ENCODE results near the gene LMX1A.

Gene LMX1A

DNA sequence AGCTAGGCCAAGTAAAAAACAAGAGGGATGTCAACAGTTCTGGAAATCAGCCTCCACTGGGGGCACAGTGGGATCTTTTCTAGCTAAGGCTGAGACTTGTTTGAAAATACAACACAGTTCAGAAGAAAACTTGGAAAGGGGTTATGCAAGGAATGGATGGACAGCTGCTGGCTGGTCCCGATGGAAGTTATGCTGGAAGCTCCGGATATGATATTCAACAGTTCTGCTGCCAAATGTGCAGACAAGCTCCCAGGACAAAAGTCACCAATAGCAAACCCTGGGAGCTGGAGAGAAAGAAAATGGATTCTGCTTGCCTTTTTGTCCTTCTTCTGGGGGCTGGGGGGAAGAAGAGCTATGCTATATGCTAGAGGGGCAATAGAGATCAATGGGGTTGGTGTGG lies 14.3 kb downstream of the LMX1A start:
- H3K4me3 ChIP-seq (ENCODE audit: low read depth, low read length): no peak overlapping the region
- TF ChIP-seq, protein P1, sequence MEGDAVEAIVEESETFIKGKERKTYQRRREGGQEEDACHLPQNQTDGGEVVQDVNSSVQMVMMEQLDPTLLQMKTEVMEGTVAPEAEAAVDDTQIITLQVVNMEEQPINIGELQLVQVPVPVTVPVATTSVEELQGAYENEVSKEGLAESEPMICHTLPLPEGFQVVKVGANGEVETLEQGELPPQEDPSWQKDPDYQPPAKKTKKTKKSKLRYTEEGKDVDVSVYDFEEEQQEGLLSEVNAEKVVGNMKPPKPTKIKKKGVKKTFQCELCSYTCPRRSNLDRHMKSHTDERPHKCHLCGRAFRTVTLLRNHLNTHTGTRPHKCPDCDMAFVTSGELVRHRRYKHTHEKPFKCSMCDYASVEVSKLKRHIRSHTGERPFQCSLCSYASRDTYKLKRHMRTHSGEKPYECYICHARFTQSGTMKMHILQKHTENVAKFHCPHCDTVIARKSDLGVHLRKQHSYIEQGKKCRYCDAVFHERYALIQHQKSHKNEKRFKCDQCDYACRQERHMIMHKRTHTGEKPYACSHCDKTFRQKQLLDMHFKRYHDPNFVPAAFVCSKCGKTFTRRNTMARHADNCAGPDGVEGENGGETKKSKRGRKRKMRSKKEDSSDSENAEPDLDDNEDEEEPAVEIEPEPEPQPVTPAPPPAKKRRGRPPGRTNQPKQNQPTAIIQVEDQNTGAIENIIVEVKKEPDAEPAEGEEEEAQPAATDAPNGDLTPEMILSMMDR (IDR thresholded peaks at IDR 0.05; ENCODE audit: insufficient read depth, low read length, missing control alignments): no peak
- DNase-seq (ENCODE audit: low read depth, low spot score): no peak
- ChIA-PET POLR2A (no interaction called here), CTCF (no interaction called here)

DNA sequence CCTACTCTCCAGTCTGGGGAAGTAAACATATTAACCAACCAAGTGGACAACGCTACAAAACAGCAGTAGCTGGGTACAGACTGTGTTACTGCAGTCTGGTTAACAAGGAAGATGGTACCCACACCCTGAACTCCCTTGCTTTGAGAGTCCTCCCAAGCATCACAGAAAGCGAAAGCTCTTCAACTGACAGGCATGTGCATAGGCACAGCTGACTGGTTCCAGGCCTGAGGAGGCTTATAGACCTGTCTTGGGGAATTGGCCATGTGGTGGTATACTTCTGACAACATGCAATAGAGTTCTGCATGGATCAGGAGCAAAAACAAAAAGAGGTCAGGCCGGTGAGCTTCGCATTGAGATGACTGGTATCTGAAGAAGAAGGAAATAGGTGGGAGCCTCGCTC lies 17.4 kb downstream of the LMX1A start:
- CTCF ChIA-PET: interaction anchor here (1.9 kb wide), 1 partner anchor 28 kb away, joined by 8 read pairs; no protein-coding TSS in a partner anchor
- POLR2A ChIA-PET: no interaction called here
- TF ChIP-seq, protein P1 (IDR thresholded peaks at IDR 0.05; ENCODE audit: insufficient read depth, low read length, missing control alignments): no peak
- no peak for DNase-seq (ENCODE audit: low read depth, low spot score)
- H3K4me3 ChIP-seq (ENCODE audit: low read depth, low read length): no peak overlapping the region

DNA sequence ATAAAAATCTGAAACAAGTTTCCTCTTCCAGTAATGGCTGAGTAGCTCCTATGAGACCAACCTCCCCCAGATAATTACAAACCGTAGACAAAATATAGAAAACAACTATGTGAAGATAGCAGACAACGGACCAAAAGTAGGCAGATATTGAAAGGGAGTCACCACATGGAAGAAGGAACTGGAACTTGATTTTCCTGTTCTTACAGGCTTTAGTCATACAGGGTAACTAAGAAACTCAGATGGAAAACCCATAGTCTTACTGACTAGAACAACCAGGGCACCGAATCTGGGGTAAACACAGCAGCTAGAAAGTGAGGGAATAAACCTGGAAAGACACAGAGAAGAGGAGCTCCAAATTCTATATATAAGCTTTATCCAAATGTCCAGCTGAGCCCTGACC lies 26.0 kb downstream of the LMX1A start:
- TF ChIP-seq, protein P1 (IDR thresholded peaks at IDR 0.05; ENCODE audit: insufficient read depth, low read length, missing control alignments): no peak
- POLR2A ChIA-PET: no interaction called here
- DNase-seq (ENCODE audit: low read depth, low spot score): no peak
- no peak overlapping the region for H3K4me3 ChIP-seq (ENCODE audit: low read depth, low read length)
- CTCF ChIA-PET: no interaction called here

DNA sequence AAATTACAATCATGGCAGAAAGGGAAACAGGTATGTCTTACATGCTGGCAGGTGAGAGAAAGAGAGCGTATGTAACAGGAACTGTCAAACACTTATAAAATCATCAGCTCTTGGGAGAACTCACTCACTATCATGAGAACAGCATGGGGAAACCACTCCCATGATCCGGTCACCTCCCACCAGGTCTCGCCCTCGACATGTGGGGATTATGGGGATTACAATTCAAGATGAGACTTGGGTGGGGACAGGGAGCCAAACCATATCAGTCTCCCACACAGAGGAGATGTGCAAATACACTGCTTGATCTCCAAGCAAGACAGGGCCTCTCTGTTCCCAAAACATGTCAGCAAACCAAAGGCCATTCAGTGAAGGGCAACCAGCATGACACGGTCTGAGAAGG lies 27.4 kb downstream of the LMX1A start:
- TF ChIP-seq, protein P1 (IDR thresholded peaks at IDR 0.05; ENCODE audit: insufficient read depth, low read length, missing control alignments): no peak
- ChIA-PET CTCF (no interaction called here), POLR2A (no interaction called here)
- DNase-seq (ENCODE audit: low read depth, low spot score): no peak
- H3K4me3 ChIP-seq (ENCODE audit: low read depth, low read length): no peak overlapping the region

DNA sequence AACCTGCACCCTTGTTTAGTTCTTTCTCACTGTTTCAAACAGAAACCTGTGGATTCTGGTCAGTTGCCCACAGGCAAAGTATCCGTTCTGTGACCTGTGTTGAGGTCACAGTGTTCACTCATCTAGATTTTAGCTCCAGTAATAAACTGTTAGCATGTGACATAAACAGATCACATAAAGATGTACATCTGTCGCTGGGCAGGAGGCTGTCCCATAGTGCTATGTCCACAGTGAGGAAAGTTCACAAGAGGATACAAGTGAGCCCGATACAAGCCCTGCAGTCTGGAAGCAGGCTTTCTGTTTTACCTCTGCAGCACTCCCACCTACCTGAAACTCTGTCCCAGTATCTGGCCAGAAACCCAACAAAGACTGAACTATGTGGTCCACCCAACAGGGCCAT lies 28.4 kb downstream of the LMX1A start:
- TF ChIP-seq, protein P1 (IDR thresholded peaks at IDR 0.05; ENCODE audit: insufficient read depth, low read length, missing control alignments): no peak
- ChIA-PET CTCF (interaction anchor here (1.3 kb wide), 1 partner anchor 39 kb away, joined by 7 read pairs; no protein-coding TSS in a partner anchor), POLR2A (no interaction called here)
- DNase-seq (ENCODE audit: low read depth, low spot score): no peak
- H3K4me3 ChIP-seq (ENCODE audit: low read depth, low read length): no peak overlapping the region

DNA sequence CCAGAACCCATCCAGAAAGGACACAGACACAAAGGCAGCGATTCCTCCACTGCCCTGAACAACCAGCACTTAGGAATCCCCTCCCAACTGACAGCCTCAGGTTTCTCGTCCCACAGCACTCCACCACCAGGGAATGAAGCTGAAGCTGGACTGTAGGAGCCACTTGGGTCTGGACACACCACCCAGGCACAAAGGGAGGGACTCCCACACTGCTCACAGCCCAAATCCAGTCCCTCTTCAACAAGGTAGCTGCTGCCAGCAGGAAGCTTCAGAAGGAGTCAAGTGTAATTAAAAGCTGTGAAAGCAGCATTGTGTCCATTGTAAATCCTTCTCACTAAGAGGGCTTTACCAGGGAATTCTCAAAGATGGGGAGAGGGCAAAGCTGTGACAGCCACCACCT lies 29.0 kb downstream of the LMX1A start:
- POLR2A ChIA-PET: no interaction called here
- TF ChIP-seq, protein P1 (IDR thresholded peaks at IDR 0.05; ENCODE audit: insufficient read depth, low read length, missing control alignments): no peak
- H3K4me3 ChIP-seq (ENCODE audit: low read depth, low read length): no peak overlapping the region
- no peak for DNase-seq (ENCODE audit: low read depth, low spot score)
- CTCF ChIA-PET: interaction anchor here (1.3 kb wide), 1 partner anchor 40 kb away, joined by 7 read pairs; no protein-coding TSS in a partner anchor
